Measurements from ENCODE around the gene EML6.

Gene EML6

GRCh38 chr2:54706622-54707021 is 16.8 kb upstream of the EML6 start:
- DNase-seq (ENCODE audit: low spot score) = no peak

GRCh38 chr2:54708584-54709335 is 14.7 kb upstream of the EML6 start:
- no peak for DNase-seq (ENCODE audit: low spot score)

DNA sequence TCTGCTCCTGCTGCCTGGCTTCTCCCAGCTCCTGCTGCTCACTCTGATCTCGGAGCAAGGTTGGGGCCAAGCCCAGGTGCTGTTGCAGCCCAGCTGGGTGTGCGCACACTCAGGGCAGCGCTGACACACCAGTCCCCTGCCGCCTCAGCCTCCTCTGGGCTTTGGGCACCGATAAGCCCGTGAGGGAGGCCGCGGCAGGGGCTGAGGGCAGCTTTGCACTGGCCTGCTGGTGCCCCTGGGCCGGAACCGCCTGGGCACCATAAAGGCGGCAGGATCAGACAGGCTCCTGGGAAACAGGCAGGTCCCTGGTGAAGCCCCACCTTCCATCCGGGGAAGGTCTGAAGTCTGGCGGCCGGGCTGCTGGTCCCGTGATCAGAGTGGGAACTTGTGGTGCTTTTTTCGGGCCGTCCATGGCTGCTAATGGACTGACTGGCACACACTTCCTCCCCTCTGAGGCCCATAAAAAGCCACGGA is 14.1 kb upstream of the EML6 start:
- DNase-seq (ENCODE audit: low spot score) = no peak

- DNase-seq (ENCODE audit: low spot score) = no peak
Measured at GRCh38 chr2:54710216-54710615, 13.2 kb upstream of the EML6 start.

DNA sequence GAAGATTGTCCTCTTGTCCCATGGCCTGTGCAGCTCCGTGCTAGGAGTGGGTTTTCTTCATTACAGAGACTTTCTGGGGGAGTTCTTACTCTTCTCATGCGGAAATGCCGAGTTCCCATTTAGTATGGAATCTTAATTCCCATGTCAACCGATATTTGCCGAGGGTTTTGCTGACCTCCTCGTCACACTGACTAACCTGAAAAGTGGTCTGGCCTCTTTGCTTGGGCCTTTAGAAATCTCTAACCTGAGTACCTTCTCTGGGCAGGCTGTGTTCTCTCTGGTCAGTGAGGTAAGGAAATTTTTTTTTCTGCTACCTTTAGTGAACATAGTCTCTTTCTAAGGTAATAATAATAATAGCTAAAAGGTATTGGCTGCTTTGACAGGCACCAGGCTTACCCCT is 10.9 kb upstream of the EML6 start:
- no peak for DNase-seq (ENCODE audit: low spot score)

DNA sequence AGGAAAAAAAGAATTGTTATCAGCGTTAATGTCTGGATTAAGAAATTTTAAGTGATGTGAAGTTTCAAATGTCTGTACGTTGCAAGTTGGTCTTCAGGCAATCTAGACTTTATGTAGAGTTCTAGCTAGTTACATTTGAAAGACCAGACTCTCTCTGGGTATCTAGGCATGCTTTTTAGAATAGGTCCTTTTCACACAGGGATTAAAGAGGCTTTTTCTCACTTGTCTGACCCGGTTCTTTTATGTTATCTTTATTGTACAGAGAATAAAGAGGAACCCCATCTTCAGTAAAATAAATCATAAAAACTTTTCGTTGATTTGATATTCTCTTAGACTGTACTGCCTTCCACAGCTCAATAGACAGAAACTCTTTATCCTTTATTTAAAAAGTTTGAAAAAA is 8.5 kb upstream of the EML6 start:
- no peak for DNase-seq (ENCODE audit: low spot score)

DNA sequence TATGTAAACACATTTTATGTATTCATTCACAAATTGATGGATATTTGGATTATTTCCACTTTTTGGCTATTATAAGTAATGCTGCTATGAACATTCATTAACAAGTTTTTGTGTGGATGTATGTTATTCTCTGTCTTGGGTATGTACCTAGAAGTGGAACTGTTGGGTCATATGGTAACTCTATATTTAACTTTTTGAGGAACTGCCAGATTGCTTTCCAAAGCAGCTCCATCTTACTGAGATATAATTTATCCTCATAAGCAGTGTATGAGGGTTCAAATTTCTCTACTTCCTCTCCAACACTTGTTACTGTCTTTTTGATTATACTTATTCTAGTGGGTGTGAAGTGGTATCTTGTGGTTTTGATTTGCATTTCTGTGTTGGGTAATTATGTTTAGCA is 7.1 kb upstream of the EML6 start:
- DNase-seq (ENCODE audit: low spot score) = no peak

- no peak for DNase-seq (ENCODE audit: low spot score)
Measured at GRCh38 chr2:54720563-54720962, 2.9 kb upstream of the EML6 start.

DNA sequence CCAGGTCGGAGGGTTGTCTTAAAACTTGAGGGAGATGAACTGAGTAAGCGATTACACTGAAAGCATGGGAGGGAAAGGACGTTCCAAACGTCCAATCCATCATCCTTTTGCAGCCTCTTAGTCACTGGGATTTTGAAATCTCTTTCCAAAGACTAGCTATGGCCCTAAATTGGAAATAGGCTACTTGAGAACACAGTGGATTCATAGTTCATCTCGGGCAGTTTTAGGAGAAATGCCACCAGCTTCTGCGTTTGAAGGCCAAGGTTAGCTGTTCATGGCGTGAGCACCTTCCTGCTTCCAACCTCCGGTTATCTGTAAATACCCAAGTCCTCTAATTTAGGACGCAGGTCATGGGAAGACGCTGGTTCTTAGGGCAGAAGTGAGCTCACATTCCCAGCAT is 821 bp upstream of the EML6 start:
- DNase-seq (ENCODE audit: low spot score) = no peak

DNA sequence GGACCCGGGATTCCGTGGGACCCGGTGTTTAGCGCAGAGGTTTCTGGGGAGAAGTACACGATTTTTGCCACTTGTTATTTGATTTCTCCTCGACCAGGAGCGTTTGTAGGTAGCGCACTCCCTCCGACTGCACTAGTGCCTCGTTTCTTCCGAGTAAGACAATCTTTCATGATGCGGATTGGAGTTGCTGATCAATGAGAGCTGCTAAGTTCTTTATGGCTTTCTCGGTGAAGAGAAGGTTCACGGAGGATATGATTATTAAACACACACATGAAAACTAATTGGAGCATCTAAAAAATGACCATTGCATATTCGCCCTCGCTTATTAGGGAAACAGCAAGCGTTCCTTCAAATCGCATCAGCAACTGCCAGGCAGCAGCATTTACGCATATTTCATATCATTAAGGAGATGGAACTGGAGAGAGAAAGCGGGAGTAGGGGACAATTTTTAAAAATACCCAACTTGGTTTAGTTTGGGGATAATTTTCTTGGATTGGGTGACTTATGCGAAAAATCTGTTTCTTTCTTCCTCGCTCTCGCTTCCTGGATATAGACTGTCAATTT is 616 bp downstream of the EML6 start:
- DNase-seq (ENCODE audit: low spot score) = no peak

DNA sequence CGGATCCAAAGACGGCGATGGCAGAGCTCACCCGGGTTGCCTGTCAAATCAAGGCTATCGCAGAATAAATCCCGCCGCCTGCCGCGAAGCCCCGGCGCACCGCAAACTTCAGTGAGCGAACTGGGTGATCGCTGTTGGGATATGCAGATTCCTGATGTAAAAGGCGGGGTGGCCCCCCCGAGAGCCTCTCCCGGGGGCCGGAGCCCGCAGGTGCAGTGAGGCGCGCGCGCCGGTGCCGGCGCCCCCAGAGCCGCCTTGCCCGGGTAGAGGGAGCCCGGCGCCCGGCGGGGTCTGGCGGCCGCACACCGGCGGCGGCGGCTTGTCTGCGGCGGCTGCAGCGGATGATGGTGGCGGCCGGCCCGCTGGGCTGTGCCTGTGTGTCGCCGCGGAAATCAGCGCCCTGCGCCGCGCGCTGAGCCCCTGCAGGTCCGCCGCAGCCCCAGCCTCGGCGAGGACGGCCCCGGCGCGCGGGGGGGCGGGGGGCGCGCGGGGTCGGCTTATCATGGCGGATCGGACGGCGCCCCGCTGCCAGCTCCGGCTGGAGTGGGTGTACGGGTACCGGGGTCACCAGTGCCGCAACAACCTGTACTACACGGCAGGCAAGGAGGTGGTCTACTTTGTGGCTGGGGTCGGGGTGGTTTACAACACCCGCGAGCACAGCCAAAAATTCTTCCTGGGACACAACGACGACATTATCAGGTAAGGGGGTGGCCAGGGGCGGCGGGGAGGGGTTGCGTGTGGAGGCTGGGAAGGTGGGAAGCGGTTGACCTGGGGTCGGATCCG is 1.3 kb downstream of the EML6 start:
- no peak for DNase-seq (ENCODE audit: low spot score)

GRCh38 chr2:54725343-54726099 is 2.1 kb downstream of the EML6 start:
- no peak for DNase-seq (ENCODE audit: low spot score)

DNA sequence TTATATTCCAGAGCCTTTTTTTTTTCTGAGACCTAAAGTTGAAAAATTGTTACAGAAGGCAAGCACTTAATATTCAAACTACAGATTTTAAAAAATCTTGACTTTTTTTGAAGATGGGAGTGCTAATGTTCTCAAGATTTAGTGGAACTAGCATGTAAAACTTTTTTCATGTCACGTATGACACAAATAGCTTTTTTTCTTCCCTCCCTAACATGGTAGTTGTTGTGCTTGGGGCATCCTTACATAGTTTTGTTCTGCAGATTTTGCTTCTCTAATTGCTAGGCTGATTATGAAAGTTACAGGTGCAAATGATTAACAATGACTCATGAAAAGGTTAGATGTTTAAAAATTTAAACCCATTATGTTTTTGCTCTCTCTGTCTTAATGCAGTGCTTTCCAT is 3.0 kb downstream of the EML6 start:
- no peak for DNase-seq (ENCODE audit: low spot score)

- DNase-seq (ENCODE audit: low spot score) = no peak
Measured at GRCh38 chr2:54726940-54727339, 3.5 kb downstream of the EML6 start.

DNA sequence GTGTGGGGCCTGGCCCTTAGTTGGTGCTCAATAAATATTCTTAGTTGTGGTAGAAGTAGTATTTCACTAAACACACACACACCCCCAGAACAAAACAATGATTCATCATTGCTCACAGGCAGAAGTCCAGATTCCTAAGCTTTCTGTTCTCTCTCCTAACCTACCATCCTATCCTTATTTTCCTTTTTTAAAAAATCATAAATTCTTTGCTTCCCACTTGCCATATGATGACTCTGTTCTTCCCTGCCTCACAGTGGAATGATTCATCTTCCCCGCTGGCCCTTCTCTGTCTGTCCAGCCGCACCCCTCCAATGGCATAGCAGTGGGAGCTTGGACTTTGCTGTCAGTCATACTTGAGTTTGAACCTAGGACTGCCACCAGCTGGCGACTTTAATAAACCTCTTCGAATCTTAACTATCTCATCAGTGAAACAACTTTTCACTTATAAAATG is 5.2 kb downstream of the EML6 start:
- no peak for DNase-seq (ENCODE audit: low spot score)

DNA sequence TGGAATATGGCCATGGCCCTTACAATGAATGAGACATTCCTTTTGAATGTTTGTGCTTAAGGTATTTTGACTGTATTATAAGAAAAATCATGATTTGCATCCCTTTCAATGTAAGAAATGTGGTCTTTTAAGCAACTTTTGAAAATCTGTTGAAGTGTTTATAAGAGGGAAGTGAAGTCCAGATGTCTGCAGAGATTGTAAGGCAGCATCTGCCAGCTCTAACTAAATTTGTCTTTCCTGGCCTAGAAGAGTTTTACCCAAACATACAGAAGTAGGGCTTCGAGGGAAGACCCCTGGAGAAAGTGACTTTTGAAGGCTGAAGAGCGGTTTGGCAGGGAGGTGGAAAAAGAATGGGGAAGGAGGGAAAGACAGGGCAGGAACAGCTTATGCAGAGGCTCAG is 12.2 kb downstream of the EML6 start:
- DNase-seq (ENCODE audit: low spot score) = no peak

GRCh38 chr2:54738281-54738680 is 14.8 kb downstream of the EML6 start:
- no peak for DNase-seq (ENCODE audit: low spot score)

- DNase-seq (ENCODE audit: low spot score) = no peak
Measured at GRCh38 chr2:54740333-54740732, 16.9 kb downstream of the EML6 start.

DNA sequence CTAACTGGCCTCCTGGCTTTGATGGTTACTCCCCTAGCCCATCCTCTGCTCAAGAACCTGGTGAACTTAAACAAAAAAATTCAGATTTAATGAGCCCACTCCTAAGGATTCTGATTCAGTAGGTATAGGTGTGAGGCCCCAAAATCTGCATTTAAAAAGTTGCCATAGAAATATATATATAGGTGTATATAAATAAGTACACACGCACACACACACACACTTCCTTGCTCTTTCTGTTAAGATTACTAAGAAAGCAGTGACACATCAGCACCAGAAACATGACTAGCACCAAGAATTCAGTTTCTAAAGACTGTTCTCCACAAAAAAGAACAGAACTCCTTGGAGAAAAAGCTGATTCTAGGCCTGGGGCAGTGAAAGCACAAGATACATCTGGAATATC is 17.8 kb downstream of the EML6 start:
- no peak for DNase-seq (ENCODE audit: low spot score)

DNA sequence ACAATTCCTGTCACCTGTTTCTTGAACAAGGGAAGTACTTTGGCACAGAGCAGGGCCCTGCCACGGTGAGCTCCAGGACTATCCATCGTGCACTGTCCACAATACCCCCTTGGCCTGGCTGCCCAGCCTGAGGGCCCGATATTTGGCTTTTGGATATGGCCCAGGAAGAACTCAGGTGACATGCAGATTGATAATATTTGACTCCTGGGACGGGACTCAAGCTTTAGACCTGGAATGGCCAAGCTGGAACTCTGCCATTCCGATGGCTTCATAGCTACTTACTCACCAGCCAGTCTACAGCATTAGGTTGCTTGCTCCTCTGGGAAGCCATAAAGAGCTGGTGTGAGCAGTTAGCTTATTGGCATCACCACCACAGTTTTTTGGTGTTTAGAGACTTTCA is 26.6 kb downstream of the EML6 start:
- no peak for DNase-seq (ENCODE audit: low spot score)

DNA sequence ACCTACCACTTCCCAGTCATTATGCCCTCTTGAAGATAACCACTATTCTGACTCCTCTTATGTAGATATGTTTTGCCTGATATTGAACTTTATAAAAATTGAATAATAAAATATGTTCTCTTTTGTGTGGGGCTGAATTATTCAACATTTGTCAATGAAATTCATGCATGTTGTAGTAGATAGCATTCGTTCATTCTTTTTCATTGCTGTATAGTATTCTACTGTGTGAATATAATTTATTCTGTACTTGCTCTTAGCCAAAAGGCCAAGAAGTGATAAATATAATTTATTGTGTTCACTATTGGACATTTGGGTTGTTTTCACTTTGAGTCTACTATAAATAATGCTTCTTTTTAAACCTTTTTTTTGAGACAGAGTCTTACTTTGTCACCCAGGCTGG is 29.0 kb downstream of the EML6 start:
- DNase-seq (ENCODE audit: low spot score) = no peak

DNA sequence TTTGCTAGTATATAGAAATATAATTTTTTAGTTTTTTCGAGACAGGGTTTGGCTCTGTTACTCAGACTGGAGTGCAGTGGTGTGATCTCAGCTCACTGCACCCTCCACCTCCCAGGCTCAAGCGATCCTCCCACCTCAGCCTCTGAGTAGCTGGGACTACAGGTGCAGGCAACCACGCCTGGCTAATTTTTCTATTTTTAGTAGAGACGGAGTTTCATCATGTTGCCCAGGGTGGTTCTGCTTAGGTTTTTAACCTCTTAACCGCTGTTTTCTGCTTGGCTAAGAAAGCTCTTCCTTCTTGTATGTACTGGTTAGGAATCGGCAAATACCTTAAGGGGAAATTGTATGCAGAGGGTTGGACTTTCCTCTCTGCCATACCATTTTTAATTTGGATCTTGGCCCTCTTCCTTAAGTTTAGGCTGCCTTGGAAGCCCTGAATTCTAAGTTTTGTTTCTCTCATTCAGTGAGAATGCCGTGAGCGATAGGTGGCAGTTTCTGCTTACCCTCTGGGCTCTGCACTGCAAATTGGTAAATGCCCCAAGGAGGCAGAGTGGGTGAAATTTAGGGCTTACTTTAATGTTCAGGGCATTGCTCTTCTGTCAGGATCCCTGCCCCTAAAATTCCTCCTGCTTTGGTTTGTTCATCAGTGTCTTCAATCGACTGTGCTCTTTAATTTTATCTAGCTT is 32.3 kb downstream of the EML6 start:
- DNase-seq (ENCODE audit: low spot score) = no peak

Data from putamen (tissue), 1 donor.